Endothelial cell of umbilical vein (primary cell): ENCODE results near the gene CARD10. TPM values are rescaled to one million over a fixed set of nuclear protein-coding genes. Genes with fewer than 3 reads are reported as not detected.

ENCODE experiments used
- BruUV-seq: library from RNA; stranded (reverse); fragments of 400-500 nt; replicated peaks from 2 replicates; lab custom pipeline; 2021; lab: Mats Ljungman, UMichigan
- CTCF ChIA-PET: fragments of 300-600, 350-600 bp; sonication (Branson Sonifier 250); formaldehyde crosslinking; loops from one replicate; lab custom pipeline; 2021; ENCODE audit warnings: antibody characterized with exemption, inconsistent platforms; lab: Charles Lee
- POLR2A ChIA-PET: fragments of 300-600, 350-600 bp; sonication (Branson Sonifier 250); formaldehyde crosslinking; loops from one replicate; lab custom pipeline; 2021; ENCODE audit warnings: antibody characterized with exemption, inconsistent platforms; lab: Charles Lee
- DNase-seq: peaks from one replicate; pipeline ENCODE4 v3.0.0-alpha.2; 2011; ENCODE audit warnings: low read depth, low spot score
- FAIRE-seq: peaks from 2 replicates; lab custom pipeline; 2011; peaks lifted over from hg19 to GRCh38; lab: Jason Lieb, UNC
- H2AFZ ChIP-seq: 2 replicates; pipeline ENCODE4 v1.6.0; 2012; ENCODE audit warnings: low read depth, low read length, control low read depth, inconsistent platforms
- H3K27ac ChIP-seq: 2 replicates; pipeline ENCODE4 v1.5.1; 2011; ENCODE audit warnings: low read depth, mild to moderate bottlenecking, control low read depth, low read length, moderate library complexity; ENCODE audit not compliant: insufficient read depth
- H3K27me3 ChIP-seq, 2 experiments: 2 replicates each; pipeline versions ENCODE4 v1.6.0 to v1.6.1; 2011; ENCODE audit warnings: low read length in 2 of 2, mixed read lengths in 1 of 2; ENCODE audit not compliant: control insufficient read depth in 2 of 2, insufficient read depth in 2 of 2
- H3K36me3 ChIP-seq, 2 experiments: 2 replicates in 1 of 2; 3 replicates in 1 of 2; pipeline ENCODE4 v1.5.1; 2011; ENCODE audit warnings: low read length in 2 of 2, mild to moderate bottlenecking in 1 of 2, moderate library complexity in 1 of 2; ENCODE audit not compliant: control insufficient read depth in 2 of 2, insufficient read depth in 2 of 2; ENCODE audit errors: extremely low read depth in 1 of 2
- H3K4me1 ChIP-seq: 3 replicates; pipeline ENCODE4 v1.5.1; 2011; ENCODE audit warnings: mild to moderate bottlenecking, low read length; ENCODE audit not compliant: control insufficient read depth, insufficient read depth; ENCODE audit errors: extremely low read depth
- H3K4me2 ChIP-seq: 2 replicates; pipeline ENCODE4 v1.6.1; 2011; ENCODE audit warnings: low read length, control low read depth, mixed read lengths; ENCODE audit not compliant: insufficient read depth
- H3K4me3 ChIP-seq, 3 experiments: fragments of 200-600 bp in 1 of 3; sonication (generic), shearing (Covaris generic) in 1 of 3; replicated peaks in 1 of 3; 2 replicates each; pipeline ENCODE4 v1.5.1; 2011 to 2016; ENCODE audit warnings: control low read depth in 3 of 3, low read length in 3 of 3, mild to moderate bottlenecking in 2 of 3, inconsistent platforms in 1 of 3, low read depth in 1 of 3, moderate library complexity in 1 of 3; ENCODE audit not compliant: insufficient read depth in 1 of 3
- H3K79me2 ChIP-seq: 2 replicates; pipeline ENCODE4 v1.6.0; 2012; ENCODE audit warnings: low read length, inconsistent platforms; ENCODE audit not compliant: control insufficient read depth, insufficient read depth
- H3K9ac ChIP-seq: replicated peaks from 2 replicates; pipeline ENCODE3; 2011; ENCODE audit warnings: low read length, control low read depth; ENCODE audit not compliant: insufficient read depth; ENCODE audit errors: extremely low read depth
- H3K9me1 ChIP-seq: replicated peaks from 3 replicates; pipeline ENCODE4 v1.6.0; 2011; ENCODE audit warnings: mild to moderate bottlenecking, low read length; ENCODE audit not compliant: control insufficient read depth, insufficient read depth; ENCODE audit errors: extremely low read depth
- H3K9me3 ChIP-seq: replicated peaks from 2 replicates; pipeline ENCODE4 v1.5.1; 2012; ENCODE audit warnings: low read length, inconsistent platforms; ENCODE audit not compliant: control insufficient read depth, insufficient read depth
- H4K20me1 ChIP-seq: replicated peaks from 2 replicates; pipeline ENCODE3; 2011; ENCODE audit warnings: mild to moderate bottlenecking, low read length; ENCODE audit not compliant: control insufficient read depth, insufficient read depth; ENCODE audit errors: extremely low read depth
- CTCF ChIP-seq, 2 donors: IDR thresholded peaks; 1 replicate in 1 of 2; 2 replicates in 1 of 2; pipeline ENCODE4 v1.5.1; 2011; ENCODE audit warnings: low read length in 2 of 2, mild to moderate bottlenecking in 2 of 2, moderate library complexity in 2 of 2, control low read depth in 1 of 2, inconsistent platforms in 1 of 2, low read depth in 1 of 2; ENCODE audit not compliant: insufficient read depth in 1 of 2; ENCODE audit errors: extremely low read depth in 1 of 2
- EZH2 ChIP-seq: IDR thresholded peaks from 2 replicates; pipeline ENCODE4 v1.6.1; 2012; ENCODE audit warnings: borderline replicate concordance, low read depth, mild to moderate bottlenecking, moderate library complexity, low read length, inconsistent platforms; ENCODE audit not compliant: severe bottlenecking
- FOS ChIP-seq: IDR thresholded peaks from 2 replicates; pipeline ENCODE4 v1.6.1; 2011; ENCODE audit warnings: mild to moderate bottlenecking, low read length, moderate library complexity, borderline replicate concordance; ENCODE audit not compliant: insufficient read depth
- GATA2 ChIP-seq: IDR thresholded peaks from 2 replicates; pipeline ENCODE4 v1.7.0; 2011; ENCODE audit warnings: low read depth, mild to moderate bottlenecking, moderate library complexity, mixed read lengths, low read length; ENCODE audit not compliant: insufficient read length, insufficient read depth
- JUN ChIP-seq: IDR thresholded peaks from 2 replicates; pipeline ENCODE4 v1.6.1; 2011; ENCODE audit warnings: borderline replicate concordance, low read depth; ENCODE audit not compliant: insufficient read length, insufficient read depth
- MAX ChIP-seq: IDR thresholded peaks from 2 replicates; pipeline ENCODE4 v1.6.1; 2011; ENCODE audit not compliant: insufficient read depth, insufficient read length
- MYC ChIP-seq: IDR thresholded peaks from one replicate; pipeline ENCODE4 v1.6.1; 2011; ENCODE audit warnings: mild to moderate bottlenecking, low read depth, low read length
- POLR2A ChIP-seq: IDR thresholded peaks from 2 replicates; pipeline ENCODE4 v1.6.1; 2012; ENCODE audit warnings: low read depth, mild to moderate bottlenecking, control low read depth, low read length
- POLR2AphosphoS5 ChIP-seq: IDR thresholded peaks from 2 replicates; pipeline ENCODE4 v1.6.1; 2012; ENCODE audit warnings: low read depth, mild to moderate bottlenecking, control low read depth, low read length, moderate library complexity; ENCODE audit not compliant: insufficient read depth
- dilution Hi-C: fragments of 300-500 bp; cut with MboI; formaldehyde crosslinking; loops from one replicate; pipeline ENCODE4 v1.15.0; 2019; ENCODE audit warnings: low sequenced_read_pairs; ENCODE audit not compliant: extremely low pct_ligation_motif_present
- intact Hi-C: fragments of 100-400 bp; cut with micrococcal nuclease; formaldehyde crosslinking; loops from one replicate; pipeline ENCODE4 v1.10.0; 2022
- polyA plus RNA-seq, 4 experiments: library from polyadenylated mRNA; depleted of rRNA in 3 of 4; stranded (reverse) in 3 of 4; unstranded in 1 of 4; fragments of >200 nt; gene quantifications; 2 replicates each; pipeline versions ENCODE4 v1.2.1 to v1.2.3, GENCODE V29; 2011 to 2012; ENCODE audit warnings: missing spikeins in 1 of 4
- total RNA-seq: library from RNA; stranded (reverse); gene quantifications from 2 replicates; pipeline ENCODE4 v1.2.3, GENCODE V29; 2021

The CARD10 gene
- total and polyA plus RNA-seq, 2 donors (not counting 3 experiments of a cell fraction or from before 2014, with no cell fraction given), result 36.1 to 39.5 TPM

- no peaks in the 10 kb centered on the region for H3K9me1 ChIP-seq
- DNase-seq (peak; percentile 47), FAIRE-seq (no peak)
- ChIA-PET POLR2A (interaction anchor here (1.8 kb wide), 1 partner anchor 15 kb away, joined by 5 read pairs; the partner anchor contains the start of gene MFNG), CTCF (interaction anchor here (0.9 to 1.6 kb wide), 5 partner anchors 11 to 92 kb away, joined by 3 to 5 read pairs (median 4); no protein-coding TSS in a partner anchor)
- H3K4me3 ChIP-seq, result no peak overlapping the region
- TF ChIP-seq MYC (peak; percentile 8), GATA2 (no peak), POLR2AphosphoS5 (peak; percentile 9)
- H3K9ac ChIP-seq, result peak overlapping the region; percentile 25
- H3K4me2 ChIP-seq, result peak overlapping the region; percentile 18
- H3K36me3 ChIP-seq, result peaks cover 2 to 24% of the 10 kb centered on the region in 2 experiments
- H3K27me3 ChIP-seq, result no peaks in the 10 kb centered on the region
- dilution Hi-C loops, result no loop called here
- BruUV-seq, result no TSS peak
- H2AFZ ChIP-seq, result no peak overlapping the region
- H3K9me3 ChIP-seq, result no peaks in the 10 kb centered on the region
- intact Hi-C loops, result loop anchor here (1.0 kb wide), 1 partner anchor 91 kb away; no protein-coding TSS in a partner anchor
- H3K4me1 ChIP-seq, result peaks cover 60% of the 10 kb centered on the region
- peak overlapping the region; percentile 66 for H3K27ac ChIP-seq
- H3K79me2 ChIP-seq, result no peaks in the 10 kb centered on the region
- no peaks in the 10 kb centered on the region for H4K20me1 ChIP-seq
Measured at GRCh38 chr22:37500745-37501609, 18.2 kb downstream of the CARD10 start.

- TF ChIP-seq POLR2A, result no peak
- no peak for TF ChIP-seq MAX
- no peak for TF ChIP-seq MYC
- no peak for TF ChIP-seq JUN
- no peak for TF ChIP-seq EZH2
- no peak for TF ChIP-seq CTCF (IDR thresholded peaks at IDR 0.05; ENCODE audit: extremely low read depth in 1 of 2, insufficient read depth in 1 of 2, low read depth in 1 of 2, low read length in 2 of 2)
- TF ChIP-seq POLR2AphosphoS5, result no peak
- TF ChIP-seq FOS, result no peak
- TF ChIP-seq GATA2, result no peak
- no peaks in the 10 kb centered on the region for H3K9me1 ChIP-seq
- BruUV-seq, result no TSS peak
- H2AFZ ChIP-seq, result no peak overlapping the region
- H3K9me3 ChIP-seq, result no peaks in the 10 kb centered on the region
- dilution Hi-C loops, result no loop called here
- H4K20me1 ChIP-seq, result no peaks in the 10 kb centered on the region
- no peak for DNase-seq
- peaks cover 0 to 24% of the 10 kb centered on the region in 2 experiments for H3K36me3 ChIP-seq
- no peak overlapping the region for H3K4me3 ChIP-seq
- no peak for FAIRE-seq
- no peak overlapping the region for H3K27ac ChIP-seq
- H3K9ac ChIP-seq, result no peak overlapping the region
- no peaks in the 10 kb centered on the region for H3K79me2 ChIP-seq
- peaks cover 60% of the 10 kb centered on the region for H3K4me1 ChIP-seq
- no peak overlapping the region for H3K4me2 ChIP-seq
- ChIA-PET POLR2A (no interaction called here), CTCF (interaction anchor here (1.0 to 2.5 kb wide), 6 partner anchors 11 to 93 kb away, joined by 3 to 12 read pairs (median 5); partner anchors contain the start of gene MFNG)
- H3K27me3 ChIP-seq, result no peaks in the 10 kb centered on the region
- intact Hi-C loops, result loop anchor here (1.0 kb wide), 1 partner anchor 27 kb away; no protein-coding TSS in a partner anchor
Measured at GRCh38 chr22:37499789-37500540, 19.2 kb downstream of the CARD10 start.
